ENCODE results near the gene B4GALT5. TPM values are rescaled to one million over a fixed set of nuclear protein-coding genes. Genes with fewer than 3 reads are reported as not detected.

Gene B4GALT5
- total and polyA plus RNA-seq, 10 donors = 3.9 to 79.0 (median 52.3) TPM

DNA sequence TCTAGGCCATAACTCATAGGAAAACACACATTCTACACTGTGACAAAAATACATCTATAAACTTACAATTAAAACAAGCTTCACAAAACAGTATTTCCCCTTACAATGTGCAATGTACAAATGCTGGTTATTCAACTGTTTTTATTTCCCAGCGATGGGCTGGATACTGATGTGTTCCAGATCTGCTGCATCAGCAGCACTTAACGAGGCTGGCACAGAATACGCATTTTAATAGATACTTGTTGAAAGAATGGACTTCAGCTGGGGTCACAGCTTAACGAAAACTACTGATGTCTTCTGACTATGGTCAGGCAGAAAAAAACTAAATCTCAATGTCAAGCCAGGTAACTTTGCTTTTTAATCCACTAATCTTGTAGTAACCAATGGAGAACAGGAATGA, 70.9 kb downstream of the B4GALT5 start:
- no peak overlapping the region for H3K4me3 ChIP-seq
- peaks cover 0 to 13% (median 0%) of the 10 kb centered on the region in 6 donors for H3K4me1 ChIP-seq
- no peak overlapping the region for H3K27ac ChIP-seq
- H3K36me3 ChIP-seq = peaks cover 4 to 100% (median 93%) of the 10 kb centered on the region in 6 donors
- 83 to 89% (median 88%) methylated on average over 4 of the region's 4 CpGs for WGBS, 5 donors
- no peak for DNase-seq
- intact Hi-C loops (cut with DNase I; ENCODE audit: low total_unique reads) = no loop called here
- no peaks in the 10 kb centered on the region for H3K9me3 ChIP-seq
- H3K27me3 ChIP-seq (replicated peaks in 1 of 7) = no peaks in the 10 kb centered on the region
- TF ChIP-seq, protein P1, sequence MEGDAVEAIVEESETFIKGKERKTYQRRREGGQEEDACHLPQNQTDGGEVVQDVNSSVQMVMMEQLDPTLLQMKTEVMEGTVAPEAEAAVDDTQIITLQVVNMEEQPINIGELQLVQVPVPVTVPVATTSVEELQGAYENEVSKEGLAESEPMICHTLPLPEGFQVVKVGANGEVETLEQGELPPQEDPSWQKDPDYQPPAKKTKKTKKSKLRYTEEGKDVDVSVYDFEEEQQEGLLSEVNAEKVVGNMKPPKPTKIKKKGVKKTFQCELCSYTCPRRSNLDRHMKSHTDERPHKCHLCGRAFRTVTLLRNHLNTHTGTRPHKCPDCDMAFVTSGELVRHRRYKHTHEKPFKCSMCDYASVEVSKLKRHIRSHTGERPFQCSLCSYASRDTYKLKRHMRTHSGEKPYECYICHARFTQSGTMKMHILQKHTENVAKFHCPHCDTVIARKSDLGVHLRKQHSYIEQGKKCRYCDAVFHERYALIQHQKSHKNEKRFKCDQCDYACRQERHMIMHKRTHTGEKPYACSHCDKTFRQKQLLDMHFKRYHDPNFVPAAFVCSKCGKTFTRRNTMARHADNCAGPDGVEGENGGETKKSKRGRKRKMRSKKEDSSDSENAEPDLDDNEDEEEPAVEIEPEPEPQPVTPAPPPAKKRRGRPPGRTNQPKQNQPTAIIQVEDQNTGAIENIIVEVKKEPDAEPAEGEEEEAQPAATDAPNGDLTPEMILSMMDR (IDR thresholded peaks at IDR 0.05 in 8 of 11, conservative IDR thresholded peaks at IDR 0.05 in 3 of 11) = no peak
- no peak for TF ChIP-seq POLR2AphosphoS5 (IDR thresholded peaks at IDR 0.05)
- TF ChIP-seq POLR2A (IDR thresholded peaks at IDR 0.05) = no peak

DNA sequence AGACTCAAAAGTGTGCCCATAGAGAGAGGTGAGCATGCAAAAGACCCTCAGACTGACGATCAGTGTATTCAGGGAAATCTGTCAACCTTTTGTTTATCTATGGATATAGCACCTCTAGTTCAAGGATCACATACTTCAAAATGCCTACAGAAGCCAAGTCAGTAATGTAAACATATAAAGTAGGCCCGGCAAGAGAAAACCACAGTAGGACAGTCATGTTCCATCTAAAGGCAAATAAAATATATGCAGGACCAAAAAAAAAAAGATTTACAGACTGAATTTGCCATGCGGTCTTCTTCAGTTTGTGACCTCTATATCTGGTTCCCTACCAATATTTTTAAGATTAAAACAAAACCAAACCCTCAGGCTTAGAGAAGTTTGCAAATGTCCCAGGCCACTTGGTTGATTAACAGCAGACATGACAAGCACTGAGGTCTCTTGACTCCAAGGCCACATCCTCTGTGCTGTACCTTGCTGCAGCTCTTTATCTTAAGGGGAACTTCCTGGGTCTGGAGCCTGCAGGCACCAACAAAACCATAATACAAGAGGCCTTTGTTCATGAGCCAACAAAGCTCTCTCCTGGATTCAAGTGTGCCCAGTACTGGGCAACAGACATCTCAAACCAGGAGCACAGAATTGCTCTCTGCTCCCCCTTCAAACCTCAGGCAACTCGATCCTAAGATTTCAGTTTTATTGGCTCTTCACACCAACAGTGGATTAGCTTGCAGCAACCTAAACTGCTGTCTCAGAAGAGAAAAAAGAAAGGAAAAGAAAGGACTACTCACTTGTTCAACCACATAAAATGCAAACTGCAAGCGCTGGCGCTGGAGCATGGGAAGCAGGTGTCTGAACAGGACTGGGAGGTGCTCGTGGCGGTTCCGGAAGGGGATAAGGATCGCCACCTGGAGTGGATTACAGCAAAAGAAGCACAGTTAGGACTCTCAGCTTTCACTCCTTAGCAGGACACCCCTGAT, 71.7 kb downstream of the B4GALT5 start:
- peaks cover 0 to 20% (median 2%) of the 10 kb centered on the region in 6 donors for H3K4me1 ChIP-seq
- peak overlapping the region in 2 of 8 donors; percentile 7 to 39 for H3K27ac ChIP-seq
- DNase-seq = no peak
- no peaks in the 10 kb centered on the region for H3K9me3 ChIP-seq
- no peaks in the 10 kb centered on the region for H3K27me3 ChIP-seq (replicated peaks in 1 of 7)
- TF ChIP-seq, protein P1 (IDR thresholded peaks at IDR 0.05 in 8 of 11, conservative IDR thresholded peaks at IDR 0.05 in 3 of 11) = no peak
- peak in 1 of 3 donors; percentile 4 for TF ChIP-seq POLR2AphosphoS5 (IDR thresholded peaks at IDR 0.05)
- H3K36me3 ChIP-seq = peaks cover 3 to 100% (median 92%) of the 10 kb centered on the region in 6 donors
- no peak overlapping the region for H3K4me3 ChIP-seq
- WGBS, 5 donors = 89 to 94% (median 92%) methylated on average over 10 of the region's 10 CpGs
- intact Hi-C loops (cut with DNase I; ENCODE audit: low total_unique reads) = no loop called here

DNA sequence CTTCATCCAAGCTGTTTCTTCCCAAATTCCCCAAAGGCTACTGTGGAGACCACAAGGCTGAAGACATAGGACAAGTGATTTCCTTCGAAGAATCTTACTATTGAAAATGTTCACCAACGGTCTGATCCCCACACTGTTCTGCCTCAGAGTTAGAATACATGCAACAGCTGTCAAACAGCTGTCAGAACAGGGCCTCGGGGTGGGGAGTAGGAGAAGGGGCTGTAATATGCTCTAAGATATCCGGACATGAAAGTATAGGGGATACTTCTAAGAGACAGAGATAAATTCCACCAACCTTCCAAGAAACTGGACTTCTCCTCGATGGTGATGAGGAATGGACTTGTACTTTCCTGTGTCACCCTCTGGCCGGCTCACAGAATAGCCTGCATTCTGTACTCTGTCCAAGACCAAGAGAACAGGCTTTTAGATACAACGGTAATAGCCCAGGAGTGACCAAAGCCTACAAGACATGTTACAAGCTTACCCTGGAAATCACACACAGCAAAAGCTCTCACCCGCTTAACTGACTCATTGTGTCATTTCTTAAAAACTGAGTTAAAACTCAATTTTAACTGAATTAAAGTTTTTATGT, 76.5 kb downstream of the B4GALT5 start:
- Histone ChIP-seq H3K4me1 (peaks cover 0 to 58% (median 27%) of the 10 kb centered on the region in 6 donors), H3K36me3 (peaks cover 0 to 100% (median 61%) of the 10 kb centered on the region in 6 donors), H3K27me3 (replicated peaks in 1 of 7) (no peaks in the 10 kb centered on the region), H3K9me3 (no peaks in the 10 kb centered on the region), H3K27ac (peak overlapping the region in 2 of 8 donors; percentile 57 to 63), H3K4me3 (no peak overlapping the region)
- 67 to 86% (median 82%) methylated on average over 8 of the region's 8 CpGs for WGBS, 5 donors
- intact Hi-C loops (cut with DNase I; ENCODE audit: low total_unique reads) = no loop called here
- DNase-seq = no peak
- TF ChIP-seq, protein P1 (IDR thresholded peaks at IDR 0.05 in 8 of 11, conservative IDR thresholded peaks at IDR 0.05 in 3 of 11) = no peak
- TF ChIP-seq POLR2A (IDR thresholded peaks at IDR 0.05) = no peak
- TF ChIP-seq POLR2AphosphoS5 (IDR thresholded peaks at IDR 0.05) = no peak

DNA sequence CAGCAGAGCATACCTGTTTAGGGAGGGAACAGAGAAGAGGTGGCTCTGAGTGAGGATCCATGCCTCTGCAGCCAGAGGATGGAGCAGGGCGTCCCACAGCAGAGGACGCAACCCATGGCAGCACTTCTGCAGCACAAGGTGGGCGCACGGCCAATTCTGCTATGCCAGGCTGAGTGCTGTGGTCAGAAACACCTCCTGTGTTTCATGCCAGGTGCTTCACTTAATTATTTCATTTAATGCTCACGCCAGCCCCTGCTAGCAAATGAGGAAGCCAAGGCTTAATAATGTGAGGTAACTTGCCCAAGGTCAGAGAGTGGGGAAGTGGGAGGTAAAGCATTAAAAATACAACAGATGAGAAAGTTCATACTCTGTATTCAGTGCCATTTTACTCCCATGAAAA, 77.2 kb downstream of the B4GALT5 start:
- no peak for DNase-seq
- H3K27ac ChIP-seq = peak overlapping the region in 7 of 8 donors; percentile 20 to 63 (median 57)
- intact Hi-C loops (cut with DNase I; ENCODE audit: low total_unique reads) = no loop called here
- H3K4me1 ChIP-seq = peaks cover 4 to 59% (median 31%) of the 10 kb centered on the region in 6 donors
- H3K36me3 ChIP-seq = peaks cover 0 to 94% (median 55%) of the 10 kb centered on the region in 6 donors
- no peaks in the 10 kb centered on the region for H3K27me3 ChIP-seq (replicated peaks in 1 of 7)
- no peak overlapping the region for H3K4me3 ChIP-seq
- H3K9me3 ChIP-seq = no peaks in the 10 kb centered on the region
- 46 to 65% (median 60%) methylated on average over 5 of the region's 5 CpGs for WGBS, 5 donors
- peak in 2 of 3 donors; percentile 19 to 38 for TF ChIP-seq POLR2AphosphoS5 (IDR thresholded peaks at IDR 0.05)
- TF ChIP-seq POLR2A (IDR thresholded peaks at IDR 0.05) = no peak

All from spleen (tissue), 11 donors.